PC-9 (cell line): Measurements from ENCODE around the gene ALG12. TPM values are rescaled to one million over a fixed set of nuclear protein-coding genes. Genes with fewer than 3 reads are reported as not detected.
A peak's percentile ranks its signal among the peaks of the same experiment; 100 is the strongest.

Experiments used
- BruUV-seq: library from RNA; stranded (reverse); fragments of 400-500 nt; replicated peaks from 2 replicates; lab custom pipeline; 2021; lab: Mats Ljungman, UMichigan
- CTCF ChIA-PET: fragments of 300-600 bp; sonication (Branson Sonifier 250); formaldehyde crosslinking; loops from one replicate; lab custom pipeline; 2022; ENCODE audit warnings: antibody characterized with exemption; lab: Charles Lee
- POLR2A ChIA-PET: fragments of 300-600 bp; sonication (Branson Sonifier 250); formaldehyde crosslinking; loops from one replicate; lab custom pipeline; 2022; ENCODE audit warnings: antibody characterized with exemption; ENCODE audit not compliant: unreplicated experiment; lab: Charles Lee
- DNase-seq, 2 experiments: peaks; one replicate each; pipeline versions ENCODE4 v3.0.0 to v3.0.0-alpha.2; 2015 to 2022; ENCODE audit warnings: mixed read lengths in 1 of 2
- H2AFZ ChIP-seq: fragments of 200-600 bp; sonication (generic); 2 replicates; pipeline ENCODE4 v1.8.1; 2017; ENCODE audit warnings: antibody characterized with exemption
- H3F3A ChIP-seq: fragments of 200-600 bp; sonication (generic); 2 replicates; pipeline ENCODE4 v1.8.1; 2017; ENCODE audit warnings: antibody characterized with exemption, mild to moderate bottlenecking, low read depth; ENCODE audit not compliant: insufficient read depth
- H3K27ac ChIP-seq: fragments of 200-600 bp; sonication (generic); 2 replicates; pipeline ENCODE4 v1.6.1; 2016; ENCODE audit warnings: mixed run types
- H3K27me3 ChIP-seq: fragments of 200-600 bp; sonication (generic); 2 replicates; pipeline ENCODE4 v1.6.1; 2016; ENCODE audit warnings: low read depth, mixed run types; ENCODE audit not compliant: insufficient read depth
- H3K36me3 ChIP-seq: fragments of 200-600 bp; sonication (generic); 2 replicates; pipeline ENCODE4 v1.6.1; 2016; ENCODE audit warnings: low read depth, mixed run types
- H3K4me1 ChIP-seq: fragments of 200-600 bp; sonication (generic); replicated peaks from 2 replicates; pipeline ENCODE4 v1.6.1; 2016; ENCODE audit warnings: mixed run types; ENCODE audit not compliant: insufficient read depth
- H3K4me2 ChIP-seq: fragments of 200-600 bp; sonication (generic); 2 replicates; pipeline ENCODE4 v1.6.1; 2017; ENCODE audit warnings: mixed run types
- H3K4me3 ChIP-seq: fragments of 200-600 bp; sonication (generic); 2 replicates; pipeline ENCODE4 v1.6.1; 2016; ENCODE audit warnings: mixed run types
- H3K79me2 ChIP-seq: fragments of 200-600 bp; sonication (generic); 2 replicates; pipeline ENCODE4 v1.6.1; 2017; ENCODE audit warnings: low read depth, mixed run types
- H3K9me2 ChIP-seq: fragments of 200-600 bp; sonication (generic); 2 replicates; pipeline ENCODE4 v1.8.1; 2017; ENCODE audit warnings: mild to moderate bottlenecking; ENCODE audit not compliant: insufficient read depth
- H3K9me3 ChIP-seq: fragments of 200-600 bp; sonication (generic); 2 replicates; pipeline ENCODE4 v1.8.1; 2016; ENCODE audit warnings: low read depth; ENCODE audit not compliant: insufficient read depth
- H4K20me1 ChIP-seq: fragments of 200-600 bp; sonication (generic); 2 replicates; pipeline ENCODE4 v1.8.1; 2017; ENCODE audit not compliant: insufficient read depth
- CTCF ChIP-seq: fragments of 200-600 bp; sonication (generic); conservative IDR thresholded peaks from 2 replicates; pipeline ENCODE4 v1.6.1; 2017; ENCODE audit warnings: mixed run types, antibody characterized with exemption, mild to moderate bottlenecking, moderate library complexity
- EZH2 ChIP-seq: fragments of 200-600 bp; sonication (generic); IDR thresholded peaks from 2 replicates; pipeline ENCODE4 v1.8.0; 2017; ENCODE audit warnings: antibody characterized with exemption, low read depth
- intact Hi-C: fragments of 100-400 bp; cut with micrococcal nuclease; formaldehyde crosslinking; loops from one replicate; pipeline ENCODE4 v1.10.0; 2022; ENCODE audit not compliant: unreplicated experiment
- total RNA-seq: library from RNA; stranded (reverse); gene quantifications from 2 replicates; pipeline ENCODE4 v1.2.3, GENCODE V29; 2021

ALG12 gene
- total RNA-seq, 1 experiment from 2014 or later, result 16.8 TPM

- H3K9me3 ChIP-seq, result no peaks in the 10 kb centered on the region
- H3F3A ChIP-seq, result peaks cover 57% of the 10 kb centered on the region
- no peaks in the 10 kb centered on the region for H3K27me3 ChIP-seq
- CTCF ChIA-PET, result interaction anchor here (0.6 to 1.1 kb wide), 4 partner anchors 12 to 728 kb away, joined by 3 to 14 read pairs (median 8); no protein-coding TSS in a partner anchor
- peak overlapping the region; percentile 97 for H3K4me3 ChIP-seq
- BruUV-seq, result no TSS peak
- H3K36me3 ChIP-seq, result peaks cover 31% of the 10 kb centered on the region
- POLR2A ChIA-PET, result interaction anchor here (0.5 to 1.0 kb wide), 4 partner anchors 8 to 33 kb away, joined by 3 to 10 read pairs (median 8); no protein-coding TSS in a partner anchor
- peak overlapping the region; percentile 99 for H3K4me2 ChIP-seq
- peaks cover 36% of the 10 kb centered on the region for H3K4me1 ChIP-seq
- TF ChIP-seq EZH2 (no peak), CTCF (no peak)
- H3K27ac ChIP-seq, result peak overlapping the region; percentile 73
- intact Hi-C loops, result loop anchor here (1.0 to 2.0 kb wide), 3 partner anchors 27 to 66 kb away; no protein-coding TSS in a partner anchor
- 0 out of 2 replicates have a peak overlapping the region, but pooled peaks have one; percentile 29 for H2AFZ ChIP-seq
- no peak for DNase-seq
- H4K20me1 ChIP-seq, result peaks cover 52% of the 10 kb centered on the region
- H3K9me2 ChIP-seq, result no peaks in the 10 kb centered on the region
- peaks cover 46% of the 10 kb centered on the region for H3K79me2 ChIP-seq
These were observed 44.8 kb upstream of the ALG12 start for GRCh38 chr22:49962751-49963646.

- ChIA-PET CTCF (interaction anchor here (0.5 to 1.1 kb wide), 5 partner anchors 11 to 729 kb away, joined by 3 to 14 read pairs (median 3); no protein-coding TSS in a partner anchor), POLR2A (interaction anchor here (0.5 to 1.0 kb wide), 7 partner anchors 9 to 47 kb away, joined by 3 to 10 read pairs (median 3); no protein-coding TSS in a partner anchor)
- Histone ChIP-seq H3K4me1 (peaks cover 36% of the 10 kb centered on the region), H3K79me2 (peaks cover 46% of the 10 kb centered on the region), H3K9me2 (no peaks in the 10 kb centered on the region), H3K27ac (peak overlapping the region; percentile 73), H2AFZ (0 out of 2 replicates have a peak overlapping the region, but pooled peaks have one; percentile 29), H3K4me3 (peak overlapping the region; percentile 97), H3K27me3 (no peaks in the 10 kb centered on the region), H3F3A (peaks cover 55% of the 10 kb centered on the region), H4K20me1 (peaks cover 52% of the 10 kb centered on the region), H3K9me3 (no peaks in the 10 kb centered on the region), H3K4me2 (peak overlapping the region; percentile 99), H3K36me3 (peaks cover 31% of the 10 kb centered on the region)
- no TSS peak for BruUV-seq
- peak; percentile 86 to 90 for DNase-seq
- intact Hi-C loops, result loop anchor here (1.0 to 2.0 kb wide), 3 partner anchors 26 to 67 kb away; no protein-coding TSS in a partner anchor
- TF ChIP-seq CTCF (no peak), EZH2 (no peak)
These were observed 43.9 kb upstream of the ALG12 start for GRCh38 chr22:49962012-49962750.
